Amniotic stem cell (primary cell): ENCODE measurements around the gene EIF2S3B.
"Not testable (repeated sequence)": the region's sequence is repeated elsewhere in the genome, so short reads cannot be mapped to it uniquely, and the experiment has no call there.

Experiments used
- DNase-seq: peaks from one replicate; lab custom pipeline; 2025; lab: John Stamatoyannopoulos, UW

EIF2S3B gene

GRCh38 chr12:10505620-10506019, at the start of gene EIF2S3B:
EIF2S3B (plus strand) TSS chr12:10505890; CDS start chr12:10505903, 13 bp downstream.
- no peak for DNase-seq

GRCh38 chr12:10456856-10457255, 48.8 kb upstream of the EIF2S3B start:
- DNase-seq = no peak

- DNase-seq = no peak
Observed at GRCh38 chr12:10457760-10458159, 47.9 kb upstream of the EIF2S3B start.

DNA sequence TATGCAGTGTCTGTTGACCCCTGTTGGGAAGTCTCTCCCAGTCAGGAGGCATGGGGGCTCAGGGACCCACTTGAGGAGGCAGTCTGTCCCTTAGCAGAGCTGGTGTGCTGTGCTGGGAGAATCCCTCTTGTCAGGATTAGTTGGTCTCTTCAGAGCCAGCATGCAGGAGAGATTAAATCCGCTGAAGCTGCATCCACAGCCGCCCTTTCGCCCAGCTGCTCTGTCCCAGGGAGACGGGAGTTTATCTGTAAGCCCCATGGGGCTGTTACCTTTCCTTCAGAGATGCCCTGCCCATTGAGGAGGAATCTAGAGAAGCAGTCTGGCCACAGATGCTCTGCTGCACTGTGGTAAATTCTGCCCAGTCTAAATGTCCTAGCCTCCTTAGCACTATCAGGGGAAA, 39.4 kb upstream of the EIF2S3B start:
- no peak for DNase-seq

- no peak for DNase-seq
Observed at GRCh38 chr12:10469701-10470100, 36.0 kb upstream of the EIF2S3B start.

GRCh38 chr12:10472808-10473207, 32.9 kb upstream of the EIF2S3B start:
- DNase-seq = not testable (repeated sequence)

- DNase-seq = not testable (repeated sequence)
Observed at GRCh38 chr12:10481901-10482300, 23.8 kb upstream of the EIF2S3B start.

DNA sequence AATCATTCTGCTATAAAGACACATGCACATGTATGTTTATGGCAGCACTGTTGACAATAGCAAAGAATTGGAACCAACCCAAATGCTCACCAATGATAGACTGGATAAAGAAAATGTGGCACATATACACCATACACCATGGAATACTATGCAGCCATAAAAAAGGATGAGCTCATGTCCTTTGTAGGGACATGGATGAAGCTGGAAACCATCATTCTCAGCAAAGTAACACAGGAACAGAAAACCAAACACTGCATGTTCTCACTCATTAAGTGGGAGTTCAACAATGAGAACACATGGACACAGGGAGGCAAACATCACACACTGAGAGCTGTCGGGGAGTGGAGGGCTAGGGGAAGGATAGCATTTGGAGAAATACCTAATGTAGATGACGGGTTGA, 18.4 kb upstream of the EIF2S3B start:
- not testable (repeated sequence) for DNase-seq

DNA sequence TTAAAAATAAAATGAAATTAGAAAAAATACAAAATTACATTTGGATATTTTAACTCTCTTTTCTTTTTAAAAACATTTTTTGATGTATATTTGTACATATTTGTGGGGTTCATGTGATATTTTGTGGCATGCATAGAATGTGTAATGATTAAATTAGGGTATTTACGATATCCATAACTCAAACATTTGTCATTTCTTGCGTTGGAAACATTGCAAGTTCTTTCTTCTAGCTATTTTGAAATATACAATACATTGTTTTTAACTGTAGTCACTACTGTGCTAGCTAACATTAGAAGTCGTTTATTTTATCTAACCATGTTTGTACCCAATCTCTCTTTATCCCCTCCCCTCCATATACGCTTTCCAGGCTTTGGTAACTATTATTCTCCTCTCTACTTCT, 13.9 kb upstream of the EIF2S3B start:
- DNase-seq = no peak

DNA sequence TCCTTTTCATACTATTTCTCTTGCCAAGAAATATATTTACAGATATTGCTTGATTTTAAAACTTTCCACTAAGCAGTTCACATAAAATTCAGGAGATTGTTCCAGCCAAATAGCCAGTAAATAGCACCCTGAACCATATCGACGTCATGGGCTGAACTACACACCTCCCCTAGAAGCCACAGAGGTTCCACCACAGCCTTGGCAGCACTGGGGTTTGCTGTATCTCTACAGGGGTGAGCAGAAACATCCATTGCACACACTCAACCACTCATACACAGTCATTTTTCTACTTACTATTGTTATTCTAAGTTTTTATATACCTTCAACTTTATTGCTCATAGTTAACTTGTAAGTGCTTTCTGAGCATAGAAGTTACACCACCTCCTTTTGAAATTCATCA, 8.1 kb upstream of the EIF2S3B start:
- no peak for DNase-seq

GRCh38 chr12:10498042-10498441, 7.6 kb upstream of the EIF2S3B start:
- DNase-seq = no peak

- DNase-seq = no peak
Observed at GRCh38 chr12:10501030-10501429, 4.7 kb upstream of the EIF2S3B start.

DNA sequence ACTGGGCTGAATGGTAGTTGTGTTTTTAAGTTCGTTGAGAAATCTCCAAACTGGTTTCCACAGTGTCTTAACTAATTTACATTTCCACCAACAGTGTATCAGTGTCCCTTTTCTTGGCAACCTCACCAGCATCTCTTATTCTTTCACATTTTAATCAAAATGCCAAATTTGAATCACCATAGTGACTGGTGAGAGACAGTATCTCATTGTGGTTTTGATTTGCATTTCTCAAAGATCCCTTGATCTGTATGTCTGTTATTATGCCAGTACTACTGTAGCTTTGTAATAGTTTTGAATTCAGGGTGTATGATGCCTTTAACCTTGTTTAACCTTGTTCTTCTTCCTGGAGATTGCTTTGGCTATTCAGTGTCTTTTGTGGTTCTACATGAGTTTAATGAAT, 2.2 kb upstream of the EIF2S3B start:
- DNase-seq = no peak

GRCh38 chr12:10511756-10512355, 6.2 kb downstream of the EIF2S3B start:
- DNase-seq = no peak

DNA sequence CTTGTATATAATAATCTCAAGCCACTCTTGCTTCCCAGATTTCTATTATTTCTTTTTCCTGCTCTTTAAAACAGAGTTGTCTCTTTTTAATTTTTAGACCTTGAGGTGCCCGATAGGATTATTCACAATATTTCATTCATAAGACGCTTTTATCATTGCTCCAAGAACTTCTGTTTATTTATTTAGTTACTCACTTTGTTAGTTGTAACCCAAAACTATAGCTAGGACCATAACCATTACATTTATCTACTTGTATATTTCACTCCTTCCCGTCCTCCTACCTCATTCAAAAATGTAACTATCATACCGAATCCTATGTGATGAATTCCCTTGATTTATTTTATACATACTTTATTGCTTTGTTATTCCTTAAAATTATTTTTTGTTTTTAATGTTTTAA, 7.1 kb downstream of the EIF2S3B start:
- DNase-seq = no peak

DNA sequence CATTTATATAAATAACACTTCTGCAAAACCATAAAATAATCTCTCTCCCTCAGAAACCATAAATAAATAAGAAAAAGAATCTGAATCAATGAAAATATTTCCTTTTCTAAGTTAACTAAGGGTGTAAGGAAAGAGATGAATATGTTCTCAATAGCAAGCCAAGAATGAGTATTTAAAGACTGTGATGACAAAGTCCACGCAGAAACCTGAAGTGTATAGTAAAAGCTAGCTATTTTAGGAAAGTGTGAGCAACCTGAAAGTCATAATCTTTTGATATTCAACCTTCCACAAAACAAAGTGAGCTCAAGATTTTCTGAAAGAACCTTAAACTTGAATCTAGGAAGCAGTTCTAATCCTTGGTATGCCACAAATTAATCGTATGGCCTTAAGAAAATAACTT, 15.9 kb downstream of the EIF2S3B start:
- DNase-seq = no peak

GRCh38 chr12:10528174-10528953, 22.7 kb downstream of the EIF2S3B start:
- no peak for DNase-seq

DNA sequence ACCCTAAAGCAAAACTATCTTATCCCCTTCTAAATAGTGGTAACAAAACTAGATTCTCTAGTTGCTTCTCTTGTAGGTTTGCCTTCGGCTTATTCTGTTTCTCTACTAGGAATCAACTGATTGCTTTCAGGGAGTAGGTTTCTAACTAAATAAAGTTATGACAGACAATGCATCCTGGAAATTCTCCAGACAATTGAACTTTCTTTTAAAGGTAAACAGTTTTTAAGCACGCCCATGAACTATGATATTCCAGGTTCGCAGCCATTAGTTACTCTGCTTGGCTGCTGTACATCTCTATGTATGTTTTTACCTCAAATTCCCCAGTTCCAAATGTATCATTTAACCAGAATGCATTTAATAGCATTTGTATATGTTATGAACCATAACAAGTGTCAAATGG, 23.9 kb downstream of the EIF2S3B start:
- no peak for DNase-seq

GRCh38 chr12:10537721-10538120, 32.0 kb downstream of the EIF2S3B start:
- DNase-seq = no peak

GRCh38 chr12:10540776-10541205, 35.1 kb downstream of the EIF2S3B start:
- no peak for DNase-seq

- DNase-seq = no peak
Observed at GRCh38 chr12:10543499-10543898, 37.8 kb downstream of the EIF2S3B start.

DNA sequence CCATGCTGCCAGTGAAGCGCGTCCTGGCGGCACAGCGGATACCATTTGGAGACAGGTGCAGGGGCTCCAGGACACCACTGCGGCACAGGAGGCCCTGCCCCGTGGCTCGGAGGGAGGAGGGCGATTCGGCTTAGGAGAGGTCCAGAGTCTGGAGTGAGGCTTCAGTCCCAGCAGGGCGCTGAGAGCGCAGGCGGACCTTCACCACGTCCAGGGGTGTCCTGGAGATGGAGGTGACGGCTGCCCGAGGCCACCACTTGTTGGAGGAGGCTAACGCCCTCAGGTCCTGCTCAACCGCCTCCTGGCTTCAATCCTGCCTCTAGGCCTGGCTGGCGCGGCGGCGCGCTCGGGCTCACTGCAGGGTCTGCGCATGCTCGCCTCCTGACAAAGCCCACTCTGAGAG, 45.7 kb downstream of the EIF2S3B start:
- no peak for DNase-seq

DNA sequence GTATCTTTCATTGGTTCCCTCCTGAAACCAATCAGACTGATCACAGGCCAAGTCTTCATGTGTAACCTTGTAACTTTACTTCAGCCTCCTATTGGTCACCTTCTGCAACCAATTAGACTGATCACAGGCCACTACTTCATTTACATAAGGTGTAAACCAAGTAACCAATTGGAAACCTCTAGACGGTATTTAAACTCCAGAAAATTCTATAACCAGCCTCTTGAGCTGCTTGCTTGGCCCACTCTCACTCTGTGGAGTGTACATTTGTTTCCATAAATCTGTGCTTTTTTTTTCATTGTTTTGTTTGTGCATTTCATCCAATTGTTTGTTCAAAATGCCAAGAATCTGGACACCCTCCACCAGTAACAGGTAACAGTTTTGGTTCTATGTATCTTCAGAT, 47.5 kb downstream of the EIF2S3B start:
- DNase-seq = no peak
